GM12873 (cell line): ENCODE measurements around the gene THBD.

Experiments used
- CTCF ChIP-seq: IDR thresholded peaks from 2 replicates; pipeline ENCODE4 v1.5.1; 2012; ENCODE audit warnings: low read depth, mild to moderate bottlenecking, moderate library complexity, low read length, control low read depth; ENCODE audit not compliant: insufficient read depth; ENCODE audit errors: missing control alignments

Gene THBD

GRCh38 chr20:23083553-23084220 lies 34.2 kb upstream of the THBD start:
- no peak for TF ChIP-seq CTCF

- no peak for TF ChIP-seq CTCF
Measured at GRCh38 chr20:23082846-23083552, 33.5 kb upstream of the THBD start.

GRCh38 chr20:23081263-23081819 lies 31.9 kb upstream of the THBD start:
- no peak for TF ChIP-seq CTCF

- TF ChIP-seq CTCF, result no peak
Measured at GRCh38 chr20:23080521-23080920, 31.0 kb upstream of the THBD start.

GRCh38 chr20:23079926-23080325 lies 30.5 kb upstream of the THBD start:
- TF ChIP-seq CTCF, result no peak

- peak; percentile 46 for TF ChIP-seq CTCF
Measured at GRCh38 chr20:23079016-23079351, 29.5 kb upstream of the THBD start.

GRCh38 chr20:23078351-23079015 lies 29.0 kb upstream of the THBD start:
- no peak for TF ChIP-seq CTCF
